H1 (cell line): ENCODE data around the gene CLCF1. TPM values are rescaled to one million over a fixed set of nuclear protein-coding genes. Genes with fewer than 3 reads are reported as not detected.

Source experiments
- CTCF ChIA-PET: fragments of 300-600 bp; sonication (Branson Sonifier 250); formaldehyde crosslinking; loops from one replicate; lab custom pipeline; 2021; ENCODE audit not compliant: partially characterized antibody; lab: Charles Lee
- POLR2A ChIA-PET: fragments of 300-600 bp; sonication (Branson Sonifier 250); formaldehyde crosslinking; loops from one replicate; lab custom pipeline; 2021; ENCODE audit warnings: inconsistent platforms; ENCODE audit not compliant: partially characterized antibody; lab: Charles Lee
- DNase-seq, 2 experiments: peaks; one replicate each; pipeline versions ENCODE4 v3.0.0 to v3.0.0-alpha.2; 2010 to 2022; ENCODE audit warnings: low spot score in 2 of 2, low read depth in 1 of 2, mixed read lengths in 1 of 2
- FAIRE-seq: peaks from 2 replicates; lab custom pipeline; 2011; peaks lifted over from hg19 to GRCh38; lab: Jason Lieb, UNC
- H2AFZ ChIP-seq: 2 replicates; pipeline ENCODE4 v1.8.1; 2012; ENCODE audit warnings: low read length, inconsistent platforms
- H2AK5ac ChIP-seq: 2 replicates; pipeline ENCODE4 v1.6.1; 2013; ENCODE audit warnings: low read depth, low read length
- H2BK120ac ChIP-seq: replicated peaks from 2 replicates; pipeline ENCODE3; 2013; ENCODE audit warnings: low read depth, low read length, inconsistent platforms
- H2BK12ac ChIP-seq: 2 replicates; pipeline ENCODE4 v1.6.1; 2013; ENCODE audit warnings: low read depth, low read length
- H2BK15ac ChIP-seq: 2 replicates; pipeline ENCODE4 v1.6.1; 2013; ENCODE audit warnings: low read length
- H2BK20ac ChIP-seq: 2 replicates; pipeline ENCODE4 v1.6.1; 2013; ENCODE audit warnings: low read length
- H2BK5ac ChIP-seq: 2 replicates; pipeline ENCODE4 v1.6.1; 2013; ENCODE audit warnings: low read depth, low read length
- H3K14ac ChIP-seq: 2 replicates; pipeline ENCODE4 v1.6.1; 2013; ENCODE audit warnings: inconsistent platforms; ENCODE audit not compliant: insufficient read length
- H3K18ac ChIP-seq: 2 replicates; pipeline ENCODE4 v1.6.1; 2013; ENCODE audit warnings: low read length; ENCODE audit errors: extremely low read depth
- H3K23ac ChIP-seq: 2 replicates; pipeline ENCODE4 v1.6.1; 2013; ENCODE audit warnings: inconsistent platforms; ENCODE audit not compliant: insufficient read length
- H3K23me2 ChIP-seq: 2 replicates; pipeline ENCODE4 v1.6.1; 2013; ENCODE audit warnings: low read depth, low read length
- H3K27ac ChIP-seq: 2 replicates; pipeline ENCODE4 v1.6.1; 2011; ENCODE audit warnings: low read depth, low read length, inconsistent platforms
- H3K27me3 ChIP-seq, 4 experiments: replicated peaks in 1 of 4; 1 replicate in 1 of 4; 2 replicates in 3 of 4; pipeline versions ENCODE4 v1.6.1 to v1.8.1; 2011 to 2013; ENCODE audit warnings: low read length in 3 of 4, mild to moderate bottlenecking in 3 of 4, inconsistent platforms in 2 of 4, mixed read lengths in 2 of 4, moderate library complexity in 1 of 4; ENCODE audit not compliant: control insufficient read depth in 3 of 4, insufficient read depth in 3 of 4; ENCODE audit errors: extremely low read depth in 1 of 4
- H3K36me3 ChIP-seq, 4 experiments: 2 replicates each; pipeline versions ENCODE4 v1.6.1 to v1.8.1; 2011 to 2013; ENCODE audit warnings: mild to moderate bottlenecking in 4 of 4, low read length in 3 of 4, moderate library complexity in 2 of 4, control low read depth in 1 of 4, inconsistent platforms in 1 of 4; ENCODE audit not compliant: insufficient read depth in 4 of 4, control insufficient read depth in 2 of 4
- H3K4ac ChIP-seq: replicated peaks from 2 replicates; pipeline ENCODE3; 2013; ENCODE audit warnings: low read length, low read depth, mixed read lengths, inconsistent platforms; ENCODE audit not compliant: insufficient read length
- H3K4me1 ChIP-seq, 4 experiments: replicated peaks in 1 of 4; 1 replicate in 1 of 4; 2 replicates in 3 of 4; pipeline versions ENCODE4 v1.6.1 to v1.8.1; 2011 to 2013; ENCODE audit warnings: low read length in 3 of 4, inconsistent platforms in 2 of 4, mixed read lengths in 1 of 4; ENCODE audit not compliant: insufficient read depth in 4 of 4, control insufficient read depth in 3 of 4
- H3K4me2 ChIP-seq, 2 experiments: 2 replicates each; pipeline versions ENCODE4 v1.6.1 to v1.8.1; 2011 to 2013; ENCODE audit warnings: low read depth in 2 of 2, low read length in 2 of 2, control low read depth in 1 of 2, inconsistent platforms in 1 of 2, mild to moderate bottlenecking in 1 of 2; ENCODE audit not compliant: insufficient read depth in 1 of 2
- H3K4me3 ChIP-seq, 4 experiments: fragments of 200-600, 300-600 bp in 1 of 4; sonication (generic), shearing (Covaris generic), sonication (Bioruptor Twin) in 1 of 4; 2 replicates each; pipeline versions ENCODE4 v1.5.1 to v1.8.1; 2011 to 2016; ENCODE audit warnings: low read length in 4 of 4, low read depth in 3 of 4, control low read depth in 2 of 4, inconsistent platforms in 2 of 4, mild to moderate bottlenecking in 2 of 4, mixed read lengths in 1 of 4, moderate library complexity in 1 of 4; ENCODE audit not compliant: insufficient read depth in 2 of 4; ENCODE audit errors: extremely low read depth in 1 of 4
- H3K56ac ChIP-seq: replicated peaks from 2 replicates; pipeline ENCODE3; 2013; ENCODE audit warnings: low read depth, mild to moderate bottlenecking, mixed read lengths, low read length, inconsistent platforms; ENCODE audit not compliant: insufficient read length
- H3K79me1 ChIP-seq: 2 replicates; pipeline ENCODE4 v1.6.1; 2013; ENCODE audit warnings: low read depth, low read length, control low read depth
- H3K79me2 ChIP-seq, 2 experiments: 2 replicates each; pipeline versions ENCODE4 v1.6.1 to v1.8.1; 2012 to 2013; ENCODE audit warnings: low read length in 2 of 2, mild to moderate bottlenecking in 2 of 2, inconsistent platforms in 1 of 2; ENCODE audit not compliant: insufficient read depth in 2 of 2, control insufficient read depth in 1 of 2
- H3K9ac ChIP-seq, 4 experiments: replicated peaks in 1 of 4; 1 replicate in 1 of 4; 2 replicates in 3 of 4; pipeline versions ENCODE4 v1.6.1 to v1.8.1; 2011 to 2013; ENCODE audit warnings: low read depth in 3 of 4, low read length in 3 of 4, control low read depth in 2 of 4, mild to moderate bottlenecking in 2 of 4, moderate library complexity in 2 of 4, inconsistent platforms in 1 of 4; ENCODE audit errors: extremely low read depth in 1 of 4
- H3K9me3 ChIP-seq, 2 experiments: 2 replicates each; pipeline versions ENCODE4 v1.6.1 to v1.8.1; 2012 to 2013; ENCODE audit warnings: mild to moderate bottlenecking in 2 of 2, moderate library complexity in 2 of 2, control low read depth in 1 of 2, inconsistent platforms in 1 of 2, low read depth in 1 of 2, low read length in 1 of 2, mixed read lengths in 1 of 2; ENCODE audit not compliant: insufficient read depth in 2 of 2
- H4K20me1 ChIP-seq, 2 experiments: replicated peaks in 1 of 2; 2 replicates each; pipeline versions ENCODE3 to v1.8.1; 2011 to 2013; ENCODE audit warnings: inconsistent platforms in 2 of 2, low read length in 2 of 2, mild to moderate bottlenecking in 1 of 2; ENCODE audit not compliant: insufficient read depth in 2 of 2, control insufficient read depth in 1 of 2
- H4K5ac ChIP-seq: 2 replicates; pipeline ENCODE4 v1.6.1; 2013; ENCODE audit warnings: low read length, low read depth, mixed read lengths, inconsistent platforms; ENCODE audit not compliant: insufficient read length
- H4K8ac ChIP-seq: 2 replicates; pipeline ENCODE4 v1.8.0; 2013; ENCODE audit warnings: mild to moderate bottlenecking, moderate library complexity, low read length, inconsistent platforms; ENCODE audit not compliant: insufficient read depth; ENCODE audit errors: extremely low read depth
- H4K91ac ChIP-seq: replicated peaks from 2 replicates; pipeline ENCODE3; 2013; ENCODE audit warnings: low read length, mixed read lengths, inconsistent platforms; ENCODE audit not compliant: insufficient read length
- ATF2 ChIP-seq: IDR thresholded peaks from 2 replicates; pipeline ENCODE4 v1.6.1; 2012; ENCODE audit warnings: low read length, inconsistent platforms
- CREB1 ChIP-seq: IDR thresholded peaks from 2 replicates; pipeline ENCODE4 v1.6.1; 2012; ENCODE audit warnings: inconsistent platforms
- JUN ChIP-seq: IDR thresholded peaks from 2 replicates; pipeline ENCODE4 v1.6.1; 2011; ENCODE audit warnings: low read depth, mild to moderate bottlenecking, improper control_type of control experiment, low read length
- NANOG ChIP-seq: IDR thresholded peaks from 2 replicates; pipeline ENCODE4 v1.6.1; 2011; ENCODE audit warnings: low read length, low read depth, mild to moderate bottlenecking, inconsistent platforms; ENCODE audit not compliant: insufficient read depth, poor library complexity, severe bottlenecking
- SAP30 ChIP-seq: fragments of 300-600 bp; sonication (generic); IDR thresholded peaks from 2 replicates; pipeline ENCODE4 v1.7.1; 2012; ENCODE audit warnings: low read length, moderate library complexity, mild to moderate bottlenecking, inconsistent platforms; ENCODE audit not compliant: insufficient read depth, insufficient replicate concordance
- SP2 ChIP-seq: IDR thresholded peaks from 2 replicates; pipeline ENCODE4 v1.6.1; 2012; ENCODE audit warnings: mild to moderate bottlenecking, low read length, inconsistent platforms
- SRF ChIP-seq: IDR thresholded peaks from 2 replicates; pipeline ENCODE4 v1.6.1; 2011; ENCODE audit warnings: mild to moderate bottlenecking, low read depth, low read length, moderate library complexity
- TEAD4 ChIP-seq: IDR thresholded peaks from 2 replicates; pipeline ENCODE4 v1.6.1; 2012; ENCODE audit warnings: low read depth, low read length, inconsistent platforms, mixed read lengths
- YY1 ChIP-seq: IDR thresholded peaks from 2 replicates; pipeline ENCODE4 v1.6.1; 2011; ENCODE audit warnings: low read depth, mild to moderate bottlenecking, low read length
- WGBS, 2 experiments: shearing (Covaris generic) in 1 of 2; methylation state at CpG; one replicate each; pipeline versions ENCODE4 v1.1.6 to v1.1.7; 2013 to 2015; ENCODE audit warnings: low lambda C conversion rate in 2 of 2, mixed read lengths in 2 of 2, inconsistent platforms in 1 of 2, low coverage in 1 of 2, missing lambda C conversion rate in 1 of 2; ENCODE audit not compliant: insufficient replicate concordance in 2 of 2, insufficient coverage in 1 of 2, insufficient read length in 1 of 2; ENCODE audit errors: extremely low coverage in 1 of 2, missing lambda C conversion rate in 1 of 2; 5-methylcytosine and 5-hydroxymethylcytosine counted together
- polyA plus RNA-seq, 7 experiments: library from polyadenylated mRNA; depleted of rRNA in 3 of 7; stranded (reverse) in 5 of 7; unstranded in 2 of 7; fragments of >200 nt in 5 of 7; fragments of 200-250 nt in 2 of 7; gene quantifications; 1 replicate in 5 of 7; 2 replicates in 1 of 7; 4 replicates in 1 of 7; pipeline versions ENCODE4 v1.2.1 to v1.2.3, GENCODE V29; 2011 to 2013; ENCODE audit warnings: missing spikeins in 2 of 7, mixed read lengths in 2 of 7
- total RNA-seq: library from RNA; stranded (reverse); fragmentation: NEBNext Ultra II Directional; extraction: Animal tissue kit (Norgen Biotek cat#: 25700); gene quantifications from 2 replicates; pipeline ENCODE4 v1.2.1, GENCODE V29; 2021

CLCF1 gene
- total and polyA plus RNA-seq, 2 of the 8 experiments (the other 6 are each of a cell fraction or from before 2014, with no cell fraction given) = 0.32 to 1.2 TPM

GRCh38 chr11:67364783-67365722, 8.3 kb downstream of the CLCF1 start:
- Histone ChIP-seq H3K36me3 (no peaks in the 10 kb centered on the region), H3K23me2 (no peaks in the 10 kb centered on the region), H2AK5ac (peak overlapping the region; percentile 70; the same call in 1 of the 2 replicates), H3K79me2 (no peaks in the 10 kb centered on the region), H3K79me1 (no peaks in the 10 kb centered on the region), H3K4me1 (peaks cover 0 to 9% (median 4%) of the 10 kb centered on the region in 4 experiments; a peak in 6 of 7 replicates), H3K9ac (no peak overlapping the region), H3K27me3 (peaks cover 0 to 12% (median 8%) of the 10 kb centered on the region in 4 experiments; a peak in 5 of 7 replicates), H3K56ac (no peak overlapping the region), H3K4me2 (0 out of 4 replicates have a peak overlapping the region, but pooled peaks of 1 of the 2 experiments have one; percentile 26), H3K4me3 (no peak overlapping the region), H2BK20ac (no peak overlapping the region), H2BK5ac (no peak overlapping the region), H3K4ac (no peak overlapping the region), H3K23ac (no peak overlapping the region), H4K91ac (no peak overlapping the region), H4K8ac (no peak overlapping the region), H3K27ac (no peak overlapping the region), H2BK12ac (peak overlapping the region; percentile 39; the same call in 1 of the 2 replicates), H3K18ac (peak overlapping the region; percentile 19; the same call in 1 of the 2 replicates), H3K14ac (no peak overlapping the region), H4K20me1 (no peaks in the 10 kb centered on the region), H4K5ac (no peak overlapping the region), H3K9me3 (no peaks in the 10 kb centered on the region), H2BK120ac (no peak overlapping the region), H2AFZ (no peak overlapping the region), H2BK15ac (no peak overlapping the region)
- no peak for FAIRE-seq
- ChIA-PET CTCF (interaction anchor here (2.5 to 34.8 kb wide), 3 partner anchors 7 to 19 kb away, joined by 12 to 1305 read pairs (median 1305); partner anchors contain the start of genes CLCF1, POLD4 and RAD9A), POLR2A (interaction anchor here (1.0 to 4.1 kb wide), 4 partner anchors 9 to 42 kb away, joined by 3 to 16 read pairs (median 4); partner anchors contain the start of genes CLCF1 and POLD4)
- 89% methylated on average over 22 of the region's 24 CpGs; no CpG with 5 or more reads in 1 of the 2 experiments for WGBS, 2 experiments
- DNase-seq = no peak
- TF ChIP-seq JUN (no peak), CREB1 (no peak), ATF2 (no peak), YY1 (no peak), TEAD4 (no peak), SRF (no peak), NANOG (no peak), SP2 (no peak), SAP30 (no peak)
